GM21515 (cell line): ENCODE measurements around the gene CCL21.

Experiments used
- ATAC-seq: cut with Tn5 transposase; IDR thresholded peaks from one replicate; pipeline ENCODE4 v1.9.1; 2021; ENCODE audit not compliant: unreplicated experiment

The CCL21 gene

GRCh38 chr9:34709196-34709978, 549 bp downstream of the CCL21 start:
- ATAC-seq, result no peak

GRCh38 chr9:34707130-34707529, 2.8 kb downstream of the CCL21 start:
- no peak for ATAC-seq

DNA sequence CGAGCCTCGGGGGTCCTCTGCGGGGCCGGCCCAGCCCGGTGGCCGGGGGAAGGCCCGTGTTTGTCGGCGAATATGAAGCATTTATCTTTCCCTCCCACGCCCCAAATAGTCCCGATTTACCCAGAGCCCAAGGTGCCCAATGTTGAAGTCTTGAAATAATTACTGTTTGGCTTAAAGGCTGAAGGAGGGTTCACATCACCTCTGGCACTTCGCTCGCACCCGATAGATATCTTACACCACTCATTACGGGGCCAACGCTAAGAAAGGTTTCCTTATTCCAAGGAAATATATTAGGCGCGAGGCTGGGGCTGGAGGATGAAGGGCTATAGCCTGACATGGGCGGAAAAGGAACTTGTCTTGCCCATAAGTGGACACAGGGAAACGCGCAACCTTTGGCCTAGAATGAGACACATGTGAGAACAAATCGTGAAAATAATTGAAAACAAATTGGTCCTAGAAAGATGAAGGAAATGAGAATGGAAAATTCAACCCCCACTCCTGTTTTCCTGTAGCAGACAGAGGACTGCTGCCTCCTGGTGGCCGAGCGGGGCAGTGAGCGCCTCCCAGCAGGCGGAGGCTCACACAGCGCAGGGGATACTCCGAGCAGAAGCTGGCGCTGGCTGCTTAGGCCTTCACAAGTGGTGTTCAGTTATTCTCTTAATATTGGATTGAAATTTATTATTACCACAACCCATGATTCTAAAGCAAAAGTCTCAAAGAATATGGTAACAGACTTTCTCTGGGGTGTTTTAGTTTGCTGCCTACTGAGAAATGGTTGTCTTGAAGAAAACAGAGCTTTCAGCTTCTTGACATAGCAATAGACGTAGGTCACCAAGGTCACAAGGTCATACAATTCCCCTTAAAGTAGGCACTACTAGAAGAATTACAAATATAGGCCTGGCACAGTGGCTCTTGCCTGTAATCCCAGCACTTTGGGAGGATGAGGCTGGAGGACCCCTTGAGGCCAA, 7.9 kb downstream of the CCL21 start:
- peak; percentile 68 for ATAC-seq

- no peak for ATAC-seq
Observed at GRCh38 chr9:34701023-34701768, 8.7 kb downstream of the CCL21 start.

- no peak for ATAC-seq
Observed at GRCh38 chr9:34694811-34695210, 15.1 kb downstream of the CCL21 start.

GRCh38 chr9:34693560-34693959, 16.4 kb downstream of the CCL21 start:
- ATAC-seq, result no peak

DNA sequence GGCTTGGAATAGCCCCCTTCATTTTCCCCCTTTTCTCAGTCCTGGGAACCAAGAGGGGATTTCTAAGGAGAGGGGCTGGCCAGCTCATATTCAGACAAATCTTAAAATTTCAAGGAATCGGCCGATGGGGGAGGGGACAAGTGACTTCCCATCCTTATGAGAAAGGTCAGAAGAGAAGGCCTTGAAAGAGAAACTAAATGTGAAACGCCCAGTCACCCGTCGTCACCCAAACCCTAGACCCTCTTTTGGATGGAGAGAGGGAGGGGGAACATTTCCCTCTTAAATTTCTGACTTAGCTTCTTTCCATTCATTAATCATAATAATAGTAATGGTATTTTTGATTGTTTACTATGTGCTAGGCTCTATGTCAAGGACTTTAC, 18.0 kb downstream of the CCL21 start:
- no peak for ATAC-seq

DNA sequence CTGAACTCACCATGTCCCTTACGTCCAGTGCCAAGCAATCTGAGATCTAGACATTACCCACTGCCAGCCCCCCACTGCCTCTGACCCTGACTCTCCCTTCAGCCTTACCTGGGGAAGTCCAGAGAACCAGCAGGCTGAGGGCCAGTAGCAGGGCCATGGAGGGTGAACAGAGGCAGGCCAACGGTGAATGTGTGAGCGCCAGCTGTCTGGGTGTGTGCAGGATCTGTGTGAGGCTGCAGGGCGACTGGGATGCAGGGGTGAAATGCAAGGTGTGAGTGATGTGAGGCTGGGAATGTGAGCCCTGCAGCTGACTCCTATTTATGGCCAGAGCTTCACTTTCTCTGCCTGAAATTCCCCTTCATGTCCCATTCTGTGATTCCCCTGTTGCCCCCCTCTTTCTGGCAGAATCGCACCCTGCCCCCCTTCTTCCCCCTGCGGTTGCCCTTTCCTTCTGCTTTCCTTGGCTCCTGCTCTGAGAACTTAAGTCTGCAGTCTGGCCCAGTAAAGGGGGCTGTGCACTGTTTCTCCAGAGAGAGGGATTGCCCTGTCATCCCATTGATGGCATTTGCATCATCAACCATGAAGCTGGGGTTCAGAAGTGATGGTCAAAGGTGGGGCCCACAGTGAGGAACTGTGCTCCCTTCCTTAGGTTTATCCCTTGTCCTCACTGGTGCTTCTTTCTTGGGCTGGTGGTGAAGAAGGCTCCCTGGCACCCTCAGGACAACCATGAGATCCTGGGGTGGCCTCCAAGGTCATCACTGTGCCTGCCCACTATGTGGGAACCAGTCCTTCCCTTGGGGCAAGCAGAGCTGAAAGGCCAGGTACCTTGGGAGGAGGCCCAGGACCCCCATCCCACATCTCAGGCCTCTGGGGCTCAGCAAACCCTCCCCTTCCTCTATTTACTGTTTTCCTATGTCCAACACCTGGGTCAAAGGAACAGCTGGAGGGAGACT, 18.7 kb downstream of the CCL21 start, which contains the start of gene CCL19:
CCL19 (minus strand) TSS at position 294 of the 953 bp plus-strand sequence; CDS start at position 157, 137 bp downstream.
- ATAC-seq, result no peak

- ATAC-seq, result no peak
Observed at GRCh38 chr9:34689512-34689911, 20.4 kb downstream of the CCL21 start.

GRCh38 chr9:34689116-34689470, 20.8 kb downstream of the CCL21 start:
- ATAC-seq, result no peak

GRCh38 chr9:34688329-34689115, 21.4 kb downstream of the CCL21 start:
- ATAC-seq, result no peak

- no peak for ATAC-seq
Observed at GRCh38 chr9:34687276-34688030, 22.5 kb downstream of the CCL21 start.

DNA sequence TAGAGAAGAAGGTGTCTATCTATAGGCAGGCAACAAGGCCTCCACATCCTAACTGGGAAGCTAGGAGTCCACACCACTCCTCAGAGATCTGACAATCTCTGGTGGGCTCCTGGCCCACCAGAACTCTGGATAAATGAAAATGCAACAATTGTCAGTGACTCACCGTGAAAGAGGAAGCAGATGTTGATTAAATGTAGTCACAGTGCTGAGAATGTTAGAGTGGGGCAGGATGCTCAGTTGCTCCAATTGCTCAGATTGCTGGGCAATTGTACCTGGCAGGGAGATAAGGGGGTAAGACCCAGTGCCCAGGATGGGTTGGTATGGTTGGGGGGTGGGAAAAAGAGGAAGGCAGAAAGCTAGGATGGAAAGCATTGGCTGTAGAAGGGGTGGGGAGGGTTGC, 23.2 kb downstream of the CCL21 start:
- no peak for ATAC-seq

DNA sequence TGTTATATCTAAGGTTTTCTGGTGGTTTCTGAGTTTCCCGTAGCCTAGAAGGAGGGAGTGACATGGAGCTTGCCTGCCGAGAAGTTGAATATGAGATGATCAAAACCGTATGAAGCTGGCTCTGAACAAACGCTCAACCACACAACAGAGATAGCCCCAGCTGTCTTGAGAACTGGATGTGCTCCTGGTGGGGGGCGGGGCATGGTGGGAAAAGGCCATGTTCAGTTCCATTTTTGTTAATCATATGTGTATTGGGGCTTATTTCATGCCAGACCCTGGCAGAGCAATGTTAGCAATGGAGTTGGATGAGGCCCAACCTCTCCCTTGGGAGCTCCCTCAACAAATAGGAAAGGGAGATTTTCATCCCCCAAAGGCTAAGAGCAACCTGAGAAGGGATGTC, 23.7 kb downstream of the CCL21 start:
- ATAC-seq, result no peak

DNA sequence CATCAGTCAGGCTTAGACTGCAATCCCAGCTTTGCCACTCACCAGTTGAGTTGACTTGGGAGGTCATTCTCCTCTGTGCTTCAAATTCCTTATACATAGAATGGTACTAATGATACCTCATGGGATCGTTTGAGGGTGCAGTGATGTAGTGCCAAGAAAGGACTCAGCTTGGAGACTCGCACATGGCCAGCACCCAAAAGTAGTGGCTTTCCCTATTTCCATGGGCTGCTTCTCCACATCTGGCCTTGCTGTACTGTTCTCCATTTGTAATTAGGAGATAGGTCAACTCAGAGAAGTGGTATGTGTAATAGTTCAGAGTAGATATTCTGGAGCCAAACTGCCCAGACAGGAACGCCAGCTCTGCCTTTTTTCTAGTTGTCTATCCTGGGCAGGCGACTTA, 24.3 kb downstream of the CCL21 start:
- ATAC-seq, result no peak

- ATAC-seq, result no peak
Observed at GRCh38 chr9:34684816-34685215, 25.1 kb downstream of the CCL21 start.

DNA sequence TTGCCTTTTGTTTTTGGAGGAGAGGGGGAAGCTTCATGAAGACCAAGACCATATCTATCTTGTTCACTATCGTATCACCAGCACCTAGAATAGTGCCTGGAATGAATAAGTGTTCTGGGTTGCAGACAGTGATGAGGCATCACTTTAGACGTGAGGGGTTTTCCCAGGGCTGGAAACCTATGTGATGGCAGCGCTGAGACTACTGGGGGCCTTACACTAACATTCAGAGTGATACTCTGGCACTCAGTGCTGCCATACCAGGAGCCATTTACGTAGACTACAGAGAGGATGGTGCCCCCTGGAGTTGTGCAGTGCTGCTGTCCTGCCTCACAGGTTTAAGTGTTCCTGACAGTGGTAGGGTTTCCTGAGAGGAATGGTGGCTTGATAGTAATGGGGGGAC, 25.8 kb downstream of the CCL21 start:
- no peak for ATAC-seq

- ATAC-seq, result no peak
Observed at GRCh38 chr9:34675869-34676268, 34.1 kb downstream of the CCL21 start.
